ENCODE measurements around the gene SFMBT1. TPM values are rescaled to one million over a fixed set of nuclear protein-coding genes. Genes with fewer than 3 reads are reported as not detected.

Gene SFMBT1
- total RNA-seq, 1 experiment from 2014 or later: 14.3 TPM

GRCh38 chr3:52962160-52962559 lies 83.7 kb downstream of the SFMBT1 start:
- no peak for DNase-seq
- H3F3A ChIP-seq (ENCODE audit: insufficient read depth, low read depth): no peaks in the 10 kb centered on the region
- BruUV-seq (replicated peaks): no TSS peak
- no peaks in the 10 kb centered on the region for H4K20me1 ChIP-seq (ENCODE audit: insufficient read depth)
- no peaks in the 10 kb centered on the region for H3K9me2 ChIP-seq (ENCODE audit: insufficient read depth)
- H3K4me3 ChIP-seq: no peak overlapping the region
- CTCF ChIA-PET: no interaction called here
- intact Hi-C loops (cut with micrococcal nuclease; ENCODE audit: unreplicated experiment): no loop called here
- H3K4me1 ChIP-seq (replicated peaks; ENCODE audit: insufficient read depth): no peaks in the 10 kb centered on the region
- H3K36me3 ChIP-seq (ENCODE audit: low read depth): no peaks in the 10 kb centered on the region
- POLR2A ChIA-PET (ENCODE audit: unreplicated experiment): no interaction called here
- H2AFZ ChIP-seq: no peak overlapping the region
- no peaks in the 10 kb centered on the region for H3K9me3 ChIP-seq (ENCODE audit: insufficient read depth, low read depth)
- no peak overlapping the region for H3K27ac ChIP-seq
- H3K79me2 ChIP-seq (ENCODE audit: low read depth): no peaks in the 10 kb centered on the region
- no peaks in the 10 kb centered on the region for H3K27me3 ChIP-seq (ENCODE audit: insufficient read depth, low read depth)
- H3K4me2 ChIP-seq: no peak overlapping the region
- no peak for TF ChIP-seq EZH2 (IDR thresholded peaks at IDR 0.05; ENCODE audit: low read depth)
- TF ChIP-seq CTCF (conservative IDR thresholded peaks at IDR 0.05): no peak

- Histone ChIP-seq H3K4me2 (no peak overlapping the region), H2AFZ (no peak overlapping the region), H3K27ac (no peak overlapping the region), H3K4me1 (replicated peaks; ENCODE audit: insufficient read depth) (no peaks in the 10 kb centered on the region), H3K9me3 (ENCODE audit: insufficient read depth, low read depth) (no peaks in the 10 kb centered on the region), H3K79me2 (ENCODE audit: low read depth) (no peaks in the 10 kb centered on the region), H3F3A (ENCODE audit: insufficient read depth, low read depth) (no peaks in the 10 kb centered on the region), H4K20me1 (ENCODE audit: insufficient read depth) (no peaks in the 10 kb centered on the region), H3K36me3 (ENCODE audit: low read depth) (no peaks in the 10 kb centered on the region), H3K9me2 (ENCODE audit: insufficient read depth) (no peaks in the 10 kb centered on the region), H3K27me3 (ENCODE audit: insufficient read depth, low read depth) (no peaks in the 10 kb centered on the region), H3K4me3 (no peak overlapping the region)
- BruUV-seq (replicated peaks): no TSS peak
- TF ChIP-seq EZH2 (IDR thresholded peaks at IDR 0.05; ENCODE audit: low read depth) (no peak), CTCF (conservative IDR thresholded peaks at IDR 0.05) (no peak)
- DNase-seq: no peak
- intact Hi-C loops (cut with micrococcal nuclease; ENCODE audit: unreplicated experiment): no loop called here
- ChIA-PET CTCF (interaction anchor here (0.5 kb wide), 1 partner anchor 235 kb away, joined by 3 read pairs; no protein-coding TSS in a partner anchor), POLR2A (ENCODE audit: unreplicated experiment) (no interaction called here)
Observed at GRCh38 chr3:52959773-52960172, 86.1 kb downstream of the SFMBT1 start.

GRCh38 chr3:52939600-52939999 lies 106.3 kb downstream of the SFMBT1 start:
- DNase-seq: no peak
- Histone ChIP-seq H3F3A (ENCODE audit: insufficient read depth, low read depth) (no peaks in the 10 kb centered on the region), H3K36me3 (ENCODE audit: low read depth) (no peaks in the 10 kb centered on the region), H3K4me3 (no peak overlapping the region), H3K27me3 (ENCODE audit: insufficient read depth, low read depth) (no peaks in the 10 kb centered on the region), H2AFZ (no peak overlapping the region), H3K27ac (no peak overlapping the region), H3K9me3 (ENCODE audit: insufficient read depth, low read depth) (no peaks in the 10 kb centered on the region), H3K4me2 (no peak overlapping the region), H4K20me1 (ENCODE audit: insufficient read depth) (no peaks in the 10 kb centered on the region), H3K79me2 (ENCODE audit: low read depth) (no peaks in the 10 kb centered on the region), H3K4me1 (replicated peaks; ENCODE audit: insufficient read depth) (no peaks in the 10 kb centered on the region), H3K9me2 (ENCODE audit: insufficient read depth) (no peaks in the 10 kb centered on the region)
- CTCF ChIA-PET: no interaction called here
- POLR2A ChIA-PET (ENCODE audit: unreplicated experiment): no interaction called here
- BruUV-seq (replicated peaks): no TSS peak
- TF ChIP-seq EZH2 (IDR thresholded peaks at IDR 0.05; ENCODE audit: low read depth): no peak
- no peak for TF ChIP-seq CTCF (conservative IDR thresholded peaks at IDR 0.05)
- intact Hi-C loops (cut with micrococcal nuclease; ENCODE audit: unreplicated experiment): loop anchor here (10.0 kb wide), 1 partner anchor 105 kb away; the partner anchor contains the start of gene SFMBT1

All from PC-9 (cell line).